GM06990 (cell line): ENCODE results near the gene LDLRAD4.

ENCODE experiments used
- DNase-seq: peaks from one replicate; pipeline ENCODE4 v3.0.0-alpha.2; 2011; ENCODE audit not compliant: insufficient read length; ENCODE audit errors: extremely low read depth
- H3K27me3 ChIP-seq: replicated peaks from 2 replicates; pipeline ENCODE4 v1.6.0; 2011; ENCODE audit warnings: low read length; ENCODE audit not compliant: control insufficient read depth, insufficient read depth
- H3K36me3 ChIP-seq: 2 replicates; pipeline ENCODE4 v1.5.1; 2011; ENCODE audit warnings: low read length; ENCODE audit not compliant: control insufficient read depth, insufficient read depth
- H3K4me3 ChIP-seq: replicated peaks from 2 replicates; pipeline ENCODE4 v1.5.1; 2011; ENCODE audit warnings: low read depth, mild to moderate bottlenecking, control low read depth, low read length
- CTCF ChIP-seq: IDR thresholded peaks from 2 replicates; pipeline ENCODE4 v1.5.1; 2011; ENCODE audit warnings: low read length, control low read depth, mild to moderate bottlenecking, inconsistent platforms; ENCODE audit not compliant: insufficient read depth, poor library complexity, severe bottlenecking

LDLRAD4 gene

DNA sequence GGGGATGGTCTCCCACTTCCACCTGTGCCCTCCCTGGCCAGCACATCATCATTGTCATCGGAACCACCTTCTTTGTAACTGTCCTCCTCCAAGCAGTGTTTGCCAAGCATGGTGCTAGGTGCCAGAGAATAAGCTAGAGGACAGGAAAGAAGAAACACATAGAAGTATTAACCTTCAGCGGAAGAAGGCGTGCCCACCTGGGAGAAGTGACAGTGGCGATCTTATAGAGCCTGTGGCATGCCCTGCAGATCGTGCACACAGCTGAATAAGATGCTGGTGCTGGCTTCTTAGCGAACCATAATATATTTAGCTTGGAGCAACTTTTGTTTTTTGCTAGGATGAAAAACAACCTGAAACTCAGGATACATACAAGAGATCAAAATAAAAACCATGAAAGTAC is 359.8 kb downstream of the LDLRAD4 start:
- Histone ChIP-seq H3K4me3 (no peak overlapping the region), H3K27me3 (no peaks in the 10 kb centered on the region; the same call in 1 of the 2 replicates), H3K36me3 (no peaks in the 10 kb centered on the region)
- TF ChIP-seq CTCF: no peak
- DNase-seq: no peak

GRCh38 chr18:13579874-13580273 is 361.3 kb downstream of the LDLRAD4 start:
- no peaks in the 10 kb centered on the region for H3K27me3 ChIP-seq
- H3K36me3 ChIP-seq: no peaks in the 10 kb centered on the region
- no peak for DNase-seq
- TF ChIP-seq CTCF: no peak
- H3K4me3 ChIP-seq: no peak overlapping the region

DNA sequence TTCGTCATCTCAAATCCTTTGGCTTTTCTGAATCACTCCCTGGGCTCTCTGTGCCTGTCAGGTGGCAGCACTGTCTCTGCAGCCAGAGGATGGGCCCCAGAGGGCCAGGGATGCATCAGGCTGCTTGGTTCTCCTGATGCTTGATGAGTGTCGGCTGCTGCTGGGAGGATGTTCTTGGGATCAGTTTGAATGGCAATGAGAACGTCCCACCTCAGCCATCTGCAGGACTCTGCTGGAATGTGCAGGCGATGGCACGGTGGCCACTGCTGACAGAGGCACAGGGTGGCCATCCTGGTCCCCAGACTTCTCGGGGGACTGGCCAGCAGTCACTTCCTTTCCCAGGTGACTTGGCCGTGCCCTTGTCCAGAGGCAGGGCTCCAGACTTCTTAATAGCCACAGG is 361.8 kb downstream of the LDLRAD4 start:
- no peak for DNase-seq
- Histone ChIP-seq H3K27me3 (no peaks in the 10 kb centered on the region), H3K36me3 (no peaks in the 10 kb centered on the region), H3K4me3 (no peak overlapping the region)
- no peak for TF ChIP-seq CTCF

DNA sequence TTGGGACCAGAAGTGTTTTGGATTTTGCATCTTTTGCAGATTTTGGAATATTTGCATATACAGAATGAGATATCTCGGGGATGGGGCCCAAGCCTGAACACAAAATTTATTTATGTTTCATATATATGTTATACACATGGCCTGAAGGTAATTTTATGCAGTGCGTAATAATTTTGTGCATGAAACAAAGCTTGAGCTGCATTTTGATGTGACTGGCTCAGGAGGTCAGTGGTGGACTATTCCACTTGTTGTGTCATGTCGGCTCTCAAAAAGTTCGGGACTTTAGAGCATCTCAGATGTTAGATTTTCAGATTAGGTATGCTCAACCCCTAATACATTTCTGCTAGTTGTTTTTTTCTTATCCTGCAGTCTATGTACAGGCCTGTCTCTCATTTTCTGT is 362.4 kb downstream of the LDLRAD4 start:
- H3K36me3 ChIP-seq: no peaks in the 10 kb centered on the region
- TF ChIP-seq CTCF: no peak
- no peak for DNase-seq
- H3K4me3 ChIP-seq: no peak overlapping the region
- H3K27me3 ChIP-seq: no peaks in the 10 kb centered on the region

DNA sequence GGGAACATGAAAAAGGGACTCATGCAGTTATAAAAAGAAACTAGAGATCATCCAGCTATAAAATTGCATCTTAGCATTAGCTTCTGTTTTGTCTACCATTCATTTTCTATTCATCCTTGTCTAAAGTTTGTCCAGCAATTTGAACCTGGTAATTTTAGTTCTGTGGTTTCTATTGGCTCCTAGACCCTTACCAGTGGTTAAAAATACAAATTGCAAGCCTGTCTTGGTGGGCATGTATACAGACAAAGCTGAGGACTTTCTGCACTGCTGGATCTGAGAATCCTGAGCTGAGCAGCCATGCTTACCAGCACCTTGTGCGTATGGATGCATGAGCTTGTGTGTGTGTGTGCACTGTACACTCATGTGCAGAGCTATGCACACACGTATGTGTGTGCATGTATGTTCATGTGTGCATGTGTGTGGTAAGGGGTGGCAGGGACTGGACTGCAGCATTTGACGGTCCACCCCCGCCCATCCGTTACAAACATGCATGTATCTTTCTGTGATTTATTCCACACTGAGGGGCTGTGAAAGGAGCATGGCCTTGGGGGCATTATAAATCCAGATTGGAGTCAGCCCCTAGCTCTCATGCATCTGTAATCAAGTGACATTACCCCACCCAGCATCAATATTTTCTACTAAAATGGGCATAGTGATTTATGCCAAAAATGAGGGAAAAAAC is 363.1 kb downstream of the LDLRAD4 start:
- Histone ChIP-seq H3K27me3 (no peaks in the 10 kb centered on the region), H3K36me3 (no peaks in the 10 kb centered on the region), H3K4me3 (no peak overlapping the region)
- no peak for TF ChIP-seq CTCF
- no peak for DNase-seq

- no peak overlapping the region for H3K4me3 ChIP-seq
- H3K27me3 ChIP-seq: no peaks in the 10 kb centered on the region
- no peak for DNase-seq
- no peaks in the 10 kb centered on the region for H3K36me3 ChIP-seq
- no peak for TF ChIP-seq CTCF
Measured at GRCh38 chr18:13582178-13582670, 363.7 kb downstream of the LDLRAD4 start.
